OCI-LY3 (cell line): ENCODE data around the gene DAB1.
"Not testable (repeated sequence)": the region's sequence is repeated elsewhere in the genome, so short reads cannot be mapped to it uniquely, and the experiment has no call there.

Experiments used
- H2AFZ ChIP-seq: fragments of 200-600, 300-600 bp; shearing (Covaris generic); 2 replicates; pipeline ENCODE4 v1.6.0; 2014; ENCODE audit warnings: antibody characterized with exemption, low read depth, low read length
- H3K27ac ChIP-seq: fragments of 200-600, 300-600 bp; sonication (generic); 2 replicates; pipeline ENCODE4 v1.5.1; 2014; ENCODE audit warnings: mild to moderate bottlenecking, low read length, moderate library complexity, mixed read lengths
- H3K27me3 ChIP-seq: fragments of 200-600, 300-600 bp; sonication (generic); 2 replicates; pipeline ENCODE4 v1.6.1; 2014; ENCODE audit warnings: low read depth, low read length, mixed read lengths
- H3K36me3 ChIP-seq: fragments of 200-600, 300-600 bp; sonication (generic); replicated peaks from 2 replicates; pipeline ENCODE3; 2014; ENCODE audit warnings: low read depth, low read length, mixed read lengths
- H3K4me1 ChIP-seq: fragments of 300-600, 200-600 bp; sonication (generic); 2 replicates; pipeline ENCODE4 v1.6.1; 2014; ENCODE audit warnings: low read length, mixed read lengths
- H3K4me2 ChIP-seq: fragments of 200-600, 300-600 bp; sonication (generic); 2 replicates; pipeline ENCODE4 v1.6.1; 2014; ENCODE audit warnings: low read length, mixed read lengths
- H3K4me3 ChIP-seq: fragments of 300-600, 200-600 bp; sonication (generic); 2 replicates; pipeline ENCODE4 v1.5.1; 2014; ENCODE audit warnings: antibody characterized with exemption, mild to moderate bottlenecking, low read length, moderate library complexity
- H3K79me2 ChIP-seq: fragments of 300-600, 200-600 bp; shearing (Covaris generic); 2 replicates; pipeline ENCODE4 v1.6.1; 2014; ENCODE audit warnings: mild to moderate bottlenecking, low read length, mixed read lengths
- H3K9ac ChIP-seq: fragments of 300-600, 200-600 bp; shearing (Covaris generic); 2 replicates; pipeline ENCODE4 v1.6.0; 2014; ENCODE audit warnings: mild to moderate bottlenecking, low read length, moderate library complexity
- H3K9me3 ChIP-seq: fragments of 200-600, 300-600 bp; shearing (Covaris generic); 2 replicates; pipeline ENCODE4 v1.6.1; 2014; ENCODE audit warnings: low read length, mixed read lengths; ENCODE audit not compliant: insufficient read depth
- H4K20me1 ChIP-seq: fragments of 200-600, 300-600 bp; sonication (generic); 2 replicates; pipeline ENCODE4 v1.6.1; 2016; ENCODE audit warnings: low read length, mixed read lengths; ENCODE audit not compliant: insufficient read depth
- EZH2phosphoT487 ChIP-seq: fragments of 200-600 bp; shearing (Covaris generic); IDR thresholded peaks from 2 replicates; pipeline ENCODE4 v1.6.1; 2018; ENCODE audit warnings: antibody characterized with exemption, mixed run types, low read depth
- TF ChIP-seq, protein P1 (sequence below): fragments of 200-600, 300-600 bp; sonication (generic); IDR thresholded peaks from 2 replicates; pipeline ENCODE4 v1.5.1; 2014; ENCODE audit warnings: antibody characterized with exemption, low read length, low read depth

The DAB1 gene

DNA sequence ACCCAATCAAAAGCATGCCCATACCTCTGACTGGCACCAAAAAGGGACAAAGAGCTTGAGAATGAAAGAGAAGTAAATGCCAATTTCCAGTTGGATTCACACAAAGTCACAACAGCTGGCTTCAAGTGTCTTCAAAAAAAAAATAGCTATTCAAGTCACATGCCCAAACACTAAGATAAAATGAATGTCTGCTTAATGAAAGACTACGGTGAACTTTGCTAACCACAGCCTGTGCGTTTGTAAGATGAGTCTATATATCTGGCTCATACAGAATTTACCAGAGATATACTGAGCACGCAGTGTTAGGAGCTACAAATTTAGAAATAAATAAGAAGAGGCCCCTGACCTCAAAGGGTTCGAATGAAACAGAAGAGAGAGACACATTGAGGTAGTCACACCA is 73.2 kb downstream of the DAB1 start:
- H3K36me3 ChIP-seq, result no peaks in the 10 kb centered on the region
- H3K27ac ChIP-seq, result no peak overlapping the region
- no peaks in the 10 kb centered on the region for H3K79me2 ChIP-seq
- H2AFZ ChIP-seq, result no peak overlapping the region
- H3K27me3 ChIP-seq, result no peaks in the 10 kb centered on the region
- H3K4me2 ChIP-seq, result no peak overlapping the region
- no peaks in the 10 kb centered on the region for H3K9me3 ChIP-seq
- H3K4me3 ChIP-seq, result no peak overlapping the region
- H3K9ac ChIP-seq, result no peak overlapping the region
- no peaks in the 10 kb centered on the region for H3K4me1 ChIP-seq
- no peaks in the 10 kb centered on the region for H4K20me1 ChIP-seq
- TF ChIP-seq EZH2phosphoT487, result no peak
- TF ChIP-seq, protein P1, sequence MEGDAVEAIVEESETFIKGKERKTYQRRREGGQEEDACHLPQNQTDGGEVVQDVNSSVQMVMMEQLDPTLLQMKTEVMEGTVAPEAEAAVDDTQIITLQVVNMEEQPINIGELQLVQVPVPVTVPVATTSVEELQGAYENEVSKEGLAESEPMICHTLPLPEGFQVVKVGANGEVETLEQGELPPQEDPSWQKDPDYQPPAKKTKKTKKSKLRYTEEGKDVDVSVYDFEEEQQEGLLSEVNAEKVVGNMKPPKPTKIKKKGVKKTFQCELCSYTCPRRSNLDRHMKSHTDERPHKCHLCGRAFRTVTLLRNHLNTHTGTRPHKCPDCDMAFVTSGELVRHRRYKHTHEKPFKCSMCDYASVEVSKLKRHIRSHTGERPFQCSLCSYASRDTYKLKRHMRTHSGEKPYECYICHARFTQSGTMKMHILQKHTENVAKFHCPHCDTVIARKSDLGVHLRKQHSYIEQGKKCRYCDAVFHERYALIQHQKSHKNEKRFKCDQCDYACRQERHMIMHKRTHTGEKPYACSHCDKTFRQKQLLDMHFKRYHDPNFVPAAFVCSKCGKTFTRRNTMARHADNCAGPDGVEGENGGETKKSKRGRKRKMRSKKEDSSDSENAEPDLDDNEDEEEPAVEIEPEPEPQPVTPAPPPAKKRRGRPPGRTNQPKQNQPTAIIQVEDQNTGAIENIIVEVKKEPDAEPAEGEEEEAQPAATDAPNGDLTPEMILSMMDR, result no peak

DNA sequence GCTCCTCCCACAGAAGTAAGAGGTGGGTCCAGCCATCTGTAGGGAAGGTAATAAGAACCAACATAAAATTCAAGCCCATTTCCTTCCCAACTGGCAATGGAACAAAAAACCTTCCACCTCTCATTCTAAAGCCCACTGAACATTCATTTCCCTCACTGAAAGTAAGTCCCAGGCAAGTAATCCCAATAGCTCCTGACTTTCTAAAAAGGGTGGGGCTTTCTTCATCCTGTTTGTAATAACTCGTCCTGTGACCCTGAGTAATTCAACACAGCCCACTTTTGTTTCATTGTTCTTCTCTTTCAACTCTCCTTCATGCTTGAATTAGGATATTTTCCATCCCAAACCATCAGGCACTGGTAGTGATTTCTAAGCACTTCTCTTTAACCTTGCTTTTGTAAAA is 74.9 kb downstream of the DAB1 start:
- no peak overlapping the region for H3K4me3 ChIP-seq
- TF ChIP-seq, protein P1, result no peak
- no peak for TF ChIP-seq EZH2phosphoT487
- no peak overlapping the region for H3K4me2 ChIP-seq
- H3K9ac ChIP-seq, result no peak overlapping the region
- H3K36me3 ChIP-seq, result no peaks in the 10 kb centered on the region
- H3K79me2 ChIP-seq, result no peaks in the 10 kb centered on the region
- H3K27me3 ChIP-seq, result no peaks in the 10 kb centered on the region
- no peaks in the 10 kb centered on the region for H4K20me1 ChIP-seq
- H2AFZ ChIP-seq, result no peak overlapping the region
- no peak overlapping the region for H3K27ac ChIP-seq
- H3K9me3 ChIP-seq, result no peaks in the 10 kb centered on the region
- no peaks in the 10 kb centered on the region for H3K4me1 ChIP-seq

DNA sequence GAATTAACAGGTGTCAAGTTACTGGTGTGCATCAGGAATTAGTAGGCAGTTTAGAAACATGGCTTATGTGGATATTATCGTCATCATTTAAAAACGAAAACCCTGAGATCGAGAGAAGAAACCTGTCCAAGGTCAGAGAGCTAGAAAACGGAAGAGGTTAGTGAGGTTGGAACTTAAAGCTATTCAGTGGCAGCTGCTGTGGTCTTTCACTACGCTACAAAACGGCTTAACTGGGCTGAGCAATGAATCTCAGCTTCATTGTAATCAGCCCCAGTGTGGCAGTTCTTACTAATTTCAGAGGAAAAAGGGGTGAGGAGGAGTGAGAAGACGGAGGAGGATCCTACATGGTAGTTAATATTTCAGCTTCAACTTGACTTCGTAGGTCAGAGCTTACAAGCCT is 77.9 kb downstream of the DAB1 start:
- H3K4me2 ChIP-seq, result no peak overlapping the region
- H3K4me3 ChIP-seq, result no peak overlapping the region
- TF ChIP-seq, protein P1, result no peak
- TF ChIP-seq EZH2phosphoT487, result no peak
- no peaks in the 10 kb centered on the region for H3K4me1 ChIP-seq
- H3K79me2 ChIP-seq, result no peaks in the 10 kb centered on the region
- no peaks in the 10 kb centered on the region for H3K27me3 ChIP-seq
- no peaks in the 10 kb centered on the region for H3K36me3 ChIP-seq
- H3K9me3 ChIP-seq, result no peaks in the 10 kb centered on the region
- no peak overlapping the region for H3K9ac ChIP-seq
- no peak overlapping the region for H2AFZ ChIP-seq
- H4K20me1 ChIP-seq, result no peaks in the 10 kb centered on the region
- no peak overlapping the region for H3K27ac ChIP-seq

DNA sequence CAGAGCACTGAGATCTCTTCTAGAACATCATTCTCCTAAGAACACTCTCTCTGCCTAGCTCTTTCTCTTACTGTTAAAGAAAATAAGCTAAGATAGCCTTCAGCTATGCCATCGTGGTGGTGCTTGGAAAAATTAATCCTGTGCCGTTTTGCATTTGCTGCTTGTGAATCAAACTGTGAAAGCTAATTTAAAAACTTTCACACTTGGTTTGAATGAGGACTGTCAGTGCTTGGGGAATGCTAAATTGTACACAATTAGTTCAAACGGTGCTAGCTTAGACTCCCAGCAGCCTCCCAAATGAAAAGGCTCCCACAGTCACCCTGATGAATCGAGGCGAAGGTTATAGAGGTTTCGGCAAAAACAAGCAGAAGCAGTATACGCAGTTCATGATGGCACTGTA is 79.6 kb downstream of the DAB1 start:
- no peak overlapping the region for H3K4me3 ChIP-seq
- H3K4me2 ChIP-seq, result no peak overlapping the region
- no peak overlapping the region for H3K9ac ChIP-seq
- H3K4me1 ChIP-seq, result no peaks in the 10 kb centered on the region
- no peaks in the 10 kb centered on the region for H3K9me3 ChIP-seq
- no peaks in the 10 kb centered on the region for H3K36me3 ChIP-seq
- no peaks in the 10 kb centered on the region for H4K20me1 ChIP-seq
- no peaks in the 10 kb centered on the region for H3K79me2 ChIP-seq
- no peak overlapping the region for H3K27ac ChIP-seq
- H2AFZ ChIP-seq, result no peak overlapping the region
- no peaks in the 10 kb centered on the region for H3K27me3 ChIP-seq
- TF ChIP-seq, protein P1, result no peak
- TF ChIP-seq EZH2phosphoT487, result no peak

DNA sequence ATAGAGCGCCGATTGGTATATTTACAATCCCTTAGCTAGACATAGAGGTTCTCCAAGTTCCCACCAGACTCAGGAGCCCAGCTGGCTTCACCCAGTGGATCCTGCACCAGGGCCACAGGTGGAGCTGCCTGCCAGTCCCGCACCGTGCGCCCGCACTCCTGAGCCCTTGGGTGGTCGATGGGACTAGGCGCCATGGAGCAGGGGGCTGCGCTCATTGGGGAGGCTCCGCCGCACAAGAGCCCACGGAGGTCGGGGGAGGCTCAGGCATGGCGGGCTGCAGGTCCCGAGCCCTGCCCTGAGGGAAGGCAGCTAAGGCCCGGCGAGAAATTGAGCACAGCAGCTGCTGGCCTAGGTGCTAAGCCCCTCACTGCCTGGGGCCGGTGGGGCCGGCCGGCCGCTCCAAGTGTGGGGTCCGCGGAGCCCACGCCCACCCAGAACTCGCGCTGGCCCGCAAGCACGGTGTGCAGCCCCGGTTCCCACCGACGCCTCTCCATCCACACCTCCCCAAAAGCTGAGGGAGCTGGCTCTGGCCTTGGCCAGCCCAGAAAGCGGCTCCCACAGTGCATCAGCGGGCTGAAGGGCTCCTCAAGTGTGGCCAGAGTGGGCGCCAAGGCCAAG is 80.5 kb downstream of the DAB1 start:
- H3K4me3 ChIP-seq, H3K4me1 ChIP-seq, H3K27me3 ChIP-seq, H3K36me3 ChIP-seq, H4K20me1 ChIP-seq, H3K4me2 ChIP-seq, H3K79me2 ChIP-seq, H2AFZ ChIP-seq, H3K9ac ChIP-seq, H3K9me3 ChIP-seq, H3K27ac ChIP-seq: not testable (repeated sequence)
